ENCODE data around the gene DYRK1A. TPM values are rescaled to one million over a fixed set of nuclear protein-coding genes. Genes with fewer than 3 reads are reported as not detected.

Gene DYRK1A
- total RNA-seq, 1 donor from 2014 or later, result 60.9 TPM

GRCh38 chr21:37550618-37551330 is 184.2 kb downstream of the DYRK1A start:
- intact Hi-C loops (cut with micrococcal nuclease), result no loop called here
- Mint-ChIP-seq H3K27me3 (peaks cover 3% of the 10 kb centered on the region), H3K9me3 (no peaks in the 10 kb centered on the region), H3K4me1 (peaks cover 2% of the 10 kb centered on the region), H3K27ac (no peak overlapping the region), H3K4me3 (no peak overlapping the region), H3K36me3 (ENCODE audit: low read depth) (no peaks in the 10 kb centered on the region)
- no peak for DNase-seq

DNA sequence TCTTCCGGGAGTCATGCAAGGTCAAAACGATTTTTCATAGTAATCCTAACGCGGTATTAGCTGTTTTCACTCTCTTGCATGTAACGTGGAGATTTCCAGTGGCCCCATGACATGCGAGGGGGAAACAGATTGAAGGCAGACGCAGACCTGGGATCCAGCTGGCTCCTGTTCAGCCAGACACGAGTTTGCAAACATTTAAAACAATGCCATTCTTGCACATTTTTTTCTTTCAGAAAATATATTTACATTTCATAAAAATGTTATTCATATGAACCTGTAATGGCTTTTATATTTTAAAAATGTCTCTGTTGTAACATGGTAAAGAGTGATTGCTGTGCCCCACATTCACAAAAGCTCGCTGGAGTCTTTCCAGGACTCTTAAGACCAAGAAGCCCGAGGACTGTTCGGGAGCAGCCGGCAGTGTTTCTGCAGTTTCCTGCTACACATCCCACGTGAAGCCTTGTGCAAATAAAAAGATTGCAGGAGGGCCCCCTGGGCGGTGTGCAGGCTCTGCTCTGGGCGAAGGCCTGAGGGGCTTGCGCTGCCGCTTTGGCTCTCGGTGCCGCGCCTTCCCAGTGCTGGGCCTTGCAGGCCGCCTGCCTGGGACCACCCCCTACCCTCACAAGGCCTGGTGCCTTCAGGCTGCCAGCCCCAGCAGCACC is 184.9 kb downstream of the DYRK1A start:
- peaks cover 3% of the 10 kb centered on the region for H3K27me3 Mint-ChIP-seq
- DNase-seq, result no peak
- intact Hi-C loops (cut with micrococcal nuclease), result no loop called here

GRCh38 chr21:37551993-37552355 is 185.4 kb downstream of the DYRK1A start:
- H3K36me3 Mint-ChIP-seq (ENCODE audit: low read depth), result no peaks in the 10 kb centered on the region
- H3K27me3 Mint-ChIP-seq, result no peaks in the 10 kb centered on the region
- DNase-seq, result no peak
- no peak overlapping the region for H3K4me3 Mint-ChIP-seq
- no peak overlapping the region for H3K27ac Mint-ChIP-seq
- intact Hi-C loops (cut with micrococcal nuclease), result no loop called here
- H3K4me1 Mint-ChIP-seq, result peaks cover 2% of the 10 kb centered on the region
- no peaks in the 10 kb centered on the region for H3K9me3 Mint-ChIP-seq

More for the DNA sequence above, 184.9 kb downstream of the DYRK1A start:
- Mint-ChIP-seq H3K4me1 (peaks cover 2% of the 10 kb centered on the region), H3K4me3 (no peak overlapping the region), H3K9me3 (no peaks in the 10 kb centered on the region), H3K27ac (no peak overlapping the region), H3K36me3 (ENCODE audit: low read depth) (no peaks in the 10 kb centered on the region)

GRCh38 chr21:37552496-37553029 is 186.0 kb downstream of the DYRK1A start:
- H3K9me3 Mint-ChIP-seq, result no peaks in the 10 kb centered on the region
- H3K27ac Mint-ChIP-seq, result no peak overlapping the region
- no peak overlapping the region for H3K4me3 Mint-ChIP-seq
- intact Hi-C loops (cut with micrococcal nuclease), result no loop called here
- DNase-seq, result no peak
- no peaks in the 10 kb centered on the region for H3K36me3 Mint-ChIP-seq (ENCODE audit: low read depth)
- no peaks in the 10 kb centered on the region for H3K27me3 Mint-ChIP-seq
- no peaks in the 10 kb centered on the region for H3K4me1 Mint-ChIP-seq

DNA sequence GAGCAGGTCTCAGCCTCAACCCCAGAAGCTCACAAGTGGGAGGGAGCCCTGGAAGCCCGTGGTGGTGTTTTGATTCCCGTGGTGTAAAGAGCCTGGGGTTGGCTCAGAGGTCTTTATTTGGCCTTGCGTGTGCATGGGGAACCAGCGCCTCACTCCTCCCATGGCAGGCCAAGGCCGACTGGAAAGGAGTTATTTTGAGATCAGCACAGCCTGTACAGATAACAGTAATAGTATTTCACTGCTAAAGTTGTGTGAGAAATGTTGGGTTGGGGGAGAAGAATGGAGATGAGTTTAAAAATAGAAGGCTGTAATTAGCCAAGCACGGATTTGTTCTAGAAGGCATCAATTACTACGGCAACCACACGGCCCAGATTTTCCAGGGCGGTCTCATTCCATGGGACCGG is 186.5 kb downstream of the DYRK1A start:
- no peaks in the 10 kb centered on the region for H3K27me3 Mint-ChIP-seq
- no peak overlapping the region for H3K27ac Mint-ChIP-seq
- H3K9me3 Mint-ChIP-seq, result no peaks in the 10 kb centered on the region
- intact Hi-C loops (cut with micrococcal nuclease), result no loop called here
- no peaks in the 10 kb centered on the region for H3K36me3 Mint-ChIP-seq (ENCODE audit: low read depth)
- no peak overlapping the region for H3K4me3 Mint-ChIP-seq
- no peak for DNase-seq
- no peaks in the 10 kb centered on the region for H3K4me1 Mint-ChIP-seq

DNA sequence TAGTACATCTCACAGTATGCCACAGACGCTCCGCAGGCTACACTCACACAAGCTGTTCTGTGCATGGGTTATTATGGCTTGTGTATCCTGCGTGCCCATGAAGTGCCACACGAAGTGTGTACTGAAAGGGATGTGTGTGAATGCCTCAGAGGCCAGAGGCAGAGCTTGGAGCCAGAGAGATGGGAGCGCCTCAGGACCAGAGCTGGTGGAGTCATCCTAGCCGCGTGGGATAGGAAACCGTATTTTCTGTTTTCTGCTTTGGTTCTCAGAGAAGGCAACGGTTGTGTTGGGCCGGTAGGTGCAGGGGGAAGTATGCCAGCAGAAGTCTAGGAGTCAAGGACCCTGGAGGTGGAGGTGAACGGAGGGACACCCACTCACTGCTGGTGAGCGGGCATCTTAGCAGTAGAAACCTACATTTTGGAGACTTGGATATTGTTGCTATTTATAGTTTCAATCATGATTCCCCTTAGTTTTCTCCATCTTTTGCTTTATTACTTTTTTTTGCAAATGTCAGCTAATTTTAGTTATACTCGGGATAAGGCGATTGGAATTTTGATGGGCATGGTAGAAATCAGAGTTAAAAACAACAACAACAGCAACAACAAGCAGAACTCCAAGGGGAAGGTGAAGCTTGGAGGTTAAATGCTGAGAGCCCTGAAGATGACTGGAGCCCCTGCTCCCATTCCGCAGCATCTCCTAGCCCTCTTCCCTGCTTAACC is 188.2 kb downstream of the DYRK1A start:
- H3K4me3 Mint-ChIP-seq, result no peak overlapping the region
- peaks cover 1% of the 10 kb centered on the region for H3K27me3 Mint-ChIP-seq
- no peaks in the 10 kb centered on the region for H3K9me3 Mint-ChIP-seq
- no peaks in the 10 kb centered on the region for H3K4me1 Mint-ChIP-seq
- no peaks in the 10 kb centered on the region for H3K36me3 Mint-ChIP-seq (ENCODE audit: low read depth)
- intact Hi-C loops (cut with micrococcal nuclease), result no loop called here
- H3K27ac Mint-ChIP-seq, result no peak overlapping the region
- DNase-seq, result no peak

- Mint-ChIP-seq H3K27me3 (peaks cover 1% of the 10 kb centered on the region), H3K9me3 (no peaks in the 10 kb centered on the region), H3K4me3 (no peak overlapping the region), H3K27ac (no peak overlapping the region), H3K36me3 (ENCODE audit: low read depth) (no peaks in the 10 kb centered on the region), H3K4me1 (no peaks in the 10 kb centered on the region)
- intact Hi-C loops (cut with micrococcal nuclease), result no loop called here
- no peak for DNase-seq
Observed at GRCh38 chr21:37555672-37556261, 189.2 kb downstream of the DYRK1A start.

- H3K27ac Mint-ChIP-seq, result no peak overlapping the region
- H3K4me3 Mint-ChIP-seq, result no peak overlapping the region
- no peak for DNase-seq
- intact Hi-C loops (cut with micrococcal nuclease), result no loop called here
- no peaks in the 10 kb centered on the region for H3K4me1 Mint-ChIP-seq
- peaks cover 1% of the 10 kb centered on the region for H3K27me3 Mint-ChIP-seq
- no peaks in the 10 kb centered on the region for H3K9me3 Mint-ChIP-seq
- H3K36me3 Mint-ChIP-seq (ENCODE audit: low read depth), result no peaks in the 10 kb centered on the region
Observed at GRCh38 chr21:37557261-37557950, 190.8 kb downstream of the DYRK1A start.

DNA sequence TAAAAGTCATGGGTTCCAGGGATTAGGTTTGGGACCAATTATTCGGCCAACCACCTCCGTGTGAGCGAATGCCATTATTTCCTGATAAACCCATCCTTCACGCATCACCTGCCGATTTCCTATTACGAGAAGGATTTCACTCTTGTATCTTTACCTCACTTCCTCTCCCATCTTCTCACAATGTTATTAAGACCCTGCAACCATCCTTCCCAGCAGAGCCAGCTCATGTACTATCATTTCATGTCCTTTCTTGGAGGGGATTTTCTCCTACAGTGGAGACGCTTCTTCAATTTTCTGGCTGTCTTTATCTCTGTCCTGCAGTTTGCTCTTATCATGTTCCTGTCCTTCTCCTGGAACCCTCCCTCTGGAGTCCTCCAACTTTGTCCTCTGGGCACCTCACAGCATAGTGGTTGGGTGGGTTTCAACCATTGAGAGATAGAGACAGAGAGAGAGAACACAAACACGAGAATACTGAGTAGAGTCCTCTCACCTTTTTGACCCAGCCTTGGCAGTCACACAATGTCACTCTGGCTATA is 192.2 kb downstream of the DYRK1A start:
- H3K4me1 Mint-ChIP-seq, result peaks cover 4% of the 10 kb centered on the region
- H3K27ac Mint-ChIP-seq, result no peak overlapping the region
- H3K9me3 Mint-ChIP-seq, result no peaks in the 10 kb centered on the region
- peaks cover 1% of the 10 kb centered on the region for H3K27me3 Mint-ChIP-seq
- no peak overlapping the region for H3K4me3 Mint-ChIP-seq
- intact Hi-C loops (cut with micrococcal nuclease), result no loop called here
- H3K36me3 Mint-ChIP-seq (ENCODE audit: low read depth), result no peaks in the 10 kb centered on the region
- no peak for DNase-seq

- H3K9me3 Mint-ChIP-seq, result no peaks in the 10 kb centered on the region
- no peaks in the 10 kb centered on the region for H3K36me3 Mint-ChIP-seq (ENCODE audit: low read depth)
Observed at GRCh38 chr21:37560385-37560784, 193.8 kb downstream of the DYRK1A start.

GRCh38 chr21:37561506-37561905 is 194.9 kb downstream of the DYRK1A start:
- H3K36me3 Mint-ChIP-seq (ENCODE audit: low read depth), result no peaks in the 10 kb centered on the region
- H3K4me1 Mint-ChIP-seq, result peaks cover 21% of the 10 kb centered on the region
- intact Hi-C loops (cut with micrococcal nuclease), result loop anchor here (5.0 kb wide), 3 partner anchors 59 to 1621 kb away; partner anchors contain the start of gene PSMG1

More at GRCh38 chr21:37560385-37560784, 193.8 kb downstream of the DYRK1A start:
- intact Hi-C loops (cut with micrococcal nuclease), result loop anchor here (5.0 kb wide), 3 partner anchors 58 to 1622 kb away; partner anchors contain the start of gene PSMG1
- H3K4me1 Mint-ChIP-seq, result peaks cover 18% of the 10 kb centered on the region
- H3K27ac Mint-ChIP-seq, result no peak overlapping the region
- H3K27me3 Mint-ChIP-seq, result peaks cover 1% of the 10 kb centered on the region
- H3K4me3 Mint-ChIP-seq, result no peak overlapping the region
- no peak for DNase-seq

GRCh38 chr21:37561941-37562919 is 195.7 kb downstream of the DYRK1A start:
- peak; percentile 55 for DNase-seq
- H3K27ac Mint-ChIP-seq, result peak overlapping the region; percentile 100
- intact Hi-C loops (cut with micrococcal nuclease), result loop anchor here (5.0 kb wide), 3 partner anchors 60 to 1620 kb away; partner anchors contain the start of gene PSMG1
- H3K4me1 Mint-ChIP-seq, result peaks cover 23% of the 10 kb centered on the region
- H3K4me3 Mint-ChIP-seq, result peak overlapping the region; percentile 94
- H3K36me3 Mint-ChIP-seq (ENCODE audit: low read depth), result no peaks in the 10 kb centered on the region
- H3K9me3 Mint-ChIP-seq, result no peaks in the 10 kb centered on the region
- peaks cover 1% of the 10 kb centered on the region for H3K27me3 Mint-ChIP-seq

More at GRCh38 chr21:37561506-37561905, 194.9 kb downstream of the DYRK1A start:
- Mint-ChIP-seq H3K4me3 (no peak overlapping the region), H3K27me3 (peaks cover 1% of the 10 kb centered on the region), H3K9me3 (no peaks in the 10 kb centered on the region), H3K27ac (no peak overlapping the region)
- peak; percentile 55 for DNase-seq

Data from activated CD4-positive, alpha-beta T cell treated with anti-CD3 and anti-CD28 coated beads, Interleukin-2, amount 10 ng/mL, durations not matched to agents 24 days and 14 days (primary cell).